Measurements from ENCODE around the gene NR1I3. TPM values are rescaled to one million over a fixed set of nuclear protein-coding genes. Genes with fewer than 3 reads are reported as not detected.
A peak's percentile ranks its signal among the peaks of the same experiment; 100 is the strongest.
"Not testable (repeated sequence)": the region's sequence is repeated elsewhere in the genome, so short reads cannot be mapped to it uniquely, and the experiment has no call there.

NR1I3 gene
- total RNA-seq, 1 donor from 2014 or later: not detected

DNA sequence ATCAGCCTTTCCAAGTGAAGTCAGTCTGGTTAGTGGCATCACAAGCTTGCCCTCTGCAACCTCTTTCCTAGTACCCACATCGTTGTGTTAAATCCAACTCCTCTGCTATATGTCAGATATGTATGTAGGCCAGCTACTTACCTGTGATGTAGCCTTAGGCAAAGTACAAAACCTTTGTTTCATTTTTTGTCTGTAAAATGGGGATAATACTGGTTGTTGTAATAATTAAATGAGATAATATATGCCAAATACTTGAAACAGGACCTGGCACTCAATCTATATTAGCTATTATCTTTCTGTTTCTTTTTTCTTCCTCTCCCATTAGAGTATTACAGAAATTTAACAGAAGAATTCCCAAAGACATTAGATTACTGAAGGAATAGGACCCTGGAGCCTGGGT, 21.8 kb upstream of the NR1I3 start:
- H3K9me3 ChIP-seq (ENCODE audit: low read depth): peaks cover 8% of the 10 kb centered on the region
- peak overlapping the region; percentile 91 for H3K4me2 ChIP-seq
- no peak for DNase-seq (ENCODE audit: low spot score)
- peaks cover 4% of the 10 kb centered on the region for H4K20me1 ChIP-seq (ENCODE audit: low read depth)
- no peak overlapping the region for H3K4me3 ChIP-seq
- peaks cover 31% of the 10 kb centered on the region for H3K4me1 Mint-ChIP-seq
- H2AFZ ChIP-seq (replicated peaks): peak overlapping the region; percentile 85
- H3F3A ChIP-seq (ENCODE audit: low read depth): peaks cover 10% of the 10 kb centered on the region
- H3K36me3 Mint-ChIP-seq: peaks cover 7% of the 10 kb centered on the region
- H3K4me1 ChIP-seq: peaks cover 17% of the 10 kb centered on the region
- no peak overlapping the region for H3K9ac ChIP-seq
- no peak overlapping the region for H3K27ac ChIP-seq
- no peaks in the 10 kb centered on the region for H3K79me2 ChIP-seq (ENCODE audit: low read depth)
- peaks cover 20% of the 10 kb centered on the region for H3K9me3 Mint-ChIP-seq
- no peak for TF ChIP-seq EZH2 (IDR thresholded peaks at IDR 0.05)
- TF ChIP-seq, protein P1, sequence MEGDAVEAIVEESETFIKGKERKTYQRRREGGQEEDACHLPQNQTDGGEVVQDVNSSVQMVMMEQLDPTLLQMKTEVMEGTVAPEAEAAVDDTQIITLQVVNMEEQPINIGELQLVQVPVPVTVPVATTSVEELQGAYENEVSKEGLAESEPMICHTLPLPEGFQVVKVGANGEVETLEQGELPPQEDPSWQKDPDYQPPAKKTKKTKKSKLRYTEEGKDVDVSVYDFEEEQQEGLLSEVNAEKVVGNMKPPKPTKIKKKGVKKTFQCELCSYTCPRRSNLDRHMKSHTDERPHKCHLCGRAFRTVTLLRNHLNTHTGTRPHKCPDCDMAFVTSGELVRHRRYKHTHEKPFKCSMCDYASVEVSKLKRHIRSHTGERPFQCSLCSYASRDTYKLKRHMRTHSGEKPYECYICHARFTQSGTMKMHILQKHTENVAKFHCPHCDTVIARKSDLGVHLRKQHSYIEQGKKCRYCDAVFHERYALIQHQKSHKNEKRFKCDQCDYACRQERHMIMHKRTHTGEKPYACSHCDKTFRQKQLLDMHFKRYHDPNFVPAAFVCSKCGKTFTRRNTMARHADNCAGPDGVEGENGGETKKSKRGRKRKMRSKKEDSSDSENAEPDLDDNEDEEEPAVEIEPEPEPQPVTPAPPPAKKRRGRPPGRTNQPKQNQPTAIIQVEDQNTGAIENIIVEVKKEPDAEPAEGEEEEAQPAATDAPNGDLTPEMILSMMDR (IDR thresholded peaks at IDR 0.05): no peak
- no peak for TF ChIP-seq EZH2phosphoT487 (IDR thresholded peaks at IDR 0.05)
- peak overlapping the region; percentile 67 for H3K4me3 Mint-ChIP-seq
- H3K27me3 ChIP-seq: peaks cover 43% of the 10 kb centered on the region
- H3K36me3 ChIP-seq: no peaks in the 10 kb centered on the region
- peaks cover 33% of the 10 kb centered on the region for H3K27me3 Mint-ChIP-seq (ENCODE audit: insufficient read depth, low read depth)
- H3K27ac Mint-ChIP-seq: no peak overlapping the region

DNA sequence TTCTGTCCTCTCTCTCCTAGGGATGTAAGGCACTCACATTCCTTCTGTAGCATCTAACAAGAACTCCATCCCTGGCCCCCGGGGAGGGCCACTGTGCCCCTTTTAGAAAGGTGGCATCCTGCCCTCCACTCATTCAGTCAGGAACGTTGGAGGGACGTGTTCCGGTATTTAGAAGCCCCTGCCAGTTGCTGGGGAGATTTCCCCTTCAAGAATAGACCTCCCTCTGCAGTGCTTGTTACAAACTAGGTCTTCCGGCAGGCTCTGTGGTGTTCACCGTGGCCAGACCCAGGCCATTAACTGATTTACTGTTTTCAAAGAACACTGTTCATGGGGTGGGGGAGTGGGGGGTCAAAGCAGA, 21.3 kb upstream of the NR1I3 start:
- H2AFZ ChIP-seq (replicated peaks): peak overlapping the region; percentile 85
- H3K4me2 ChIP-seq: peak overlapping the region; percentile 91
- peaks cover 43% of the 10 kb centered on the region for H3K27me3 ChIP-seq

DNA sequence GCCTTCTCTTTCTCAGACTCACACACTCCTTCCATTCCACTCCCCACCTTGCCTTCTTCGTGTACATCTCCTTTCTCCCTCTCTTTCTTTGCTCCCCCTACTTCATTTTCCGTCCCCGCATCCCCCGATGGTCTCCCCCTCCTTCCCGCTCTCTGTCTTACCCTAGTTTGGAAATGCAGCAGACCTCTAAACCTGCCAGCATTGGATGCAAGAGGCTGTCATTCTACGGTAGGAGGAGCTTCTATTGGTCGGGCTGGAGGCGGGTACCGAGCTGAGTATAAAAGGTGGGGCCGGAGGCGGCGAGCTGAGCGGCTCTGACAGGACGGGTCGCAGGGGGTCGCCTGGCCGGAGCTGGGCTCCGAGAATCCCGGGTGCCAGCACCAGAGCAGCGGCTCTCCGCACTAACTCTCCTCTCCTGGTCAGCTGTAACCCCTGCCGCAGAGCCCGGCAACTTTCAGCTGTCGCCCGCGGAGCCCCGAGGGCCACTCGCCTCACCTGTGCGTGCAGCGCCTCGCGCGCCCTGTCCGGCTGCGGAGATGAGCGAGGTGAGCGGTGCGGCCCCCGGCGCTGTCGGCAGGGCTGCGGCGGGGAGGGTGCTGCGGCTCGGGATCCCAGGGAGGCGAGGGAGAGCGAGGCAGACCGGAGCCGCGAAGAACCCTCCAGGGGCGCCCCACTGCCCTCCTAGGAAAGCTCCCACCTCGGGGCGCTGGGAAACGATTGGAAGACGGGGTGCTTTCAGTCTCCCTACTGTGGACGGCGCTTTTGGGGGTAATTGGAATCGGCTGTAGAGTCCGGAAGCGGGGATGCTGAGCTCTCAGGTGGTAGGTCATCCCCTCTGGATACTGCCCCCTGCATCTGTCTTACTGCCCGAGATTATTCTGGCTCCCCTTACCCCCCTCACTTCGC, 20.7 kb upstream of the NR1I3 start, which contains the start of gene PCP4L1:
Gene PCP4L1 (plus strand): TSS at position 307 of the 906 bp plus-strand sequence. CDS start 230 bp downstream, at position 537.
- H3K9me3 ChIP-seq (ENCODE audit: low read depth): peaks cover 8% of the 10 kb centered on the region
- H2AFZ ChIP-seq (replicated peaks): peak within 1 kb of the TSS; percentile 85
- Mint-ChIP-seq H3K27ac (peak within 1 kb of the TSS; percentile 19), H3K9me3 (peaks cover 20% of the 10 kb centered on the region), H3K4me3 (peak within 1 kb of the TSS; percentile 67), H3K27me3 (ENCODE audit: insufficient read depth, low read depth) (peaks cover 33% of the 10 kb centered on the region), H3K36me3 (peaks cover 7% of the 10 kb centered on the region), H3K4me1 (peaks cover 31% of the 10 kb centered on the region)
- peak; percentile 92 for DNase-seq (ENCODE audit: low spot score)
- peaks cover 17% of the 10 kb centered on the region for H3K4me1 ChIP-seq
- TF ChIP-seq EZH2 (IDR thresholded peaks at IDR 0.05) (peak; percentile 66), EZH2phosphoT487 (IDR thresholded peaks at IDR 0.05) (peak; percentile 46)
- TF ChIP-seq, protein P1 (IDR thresholded peaks at IDR 0.05): peak; percentile 7
- H3K4me3 ChIP-seq: peak within 1 kb of the TSS; percentile 72
- peak within 1 kb of the TSS; percentile 91 for H3K4me2 ChIP-seq
- H3K36me3 ChIP-seq: no peaks in the 10 kb centered on the region
- no peak within 1 kb of the TSS for H3K9ac ChIP-seq
- peaks cover 4% of the 10 kb centered on the region for H4K20me1 ChIP-seq (ENCODE audit: low read depth)
- H3K27me3 ChIP-seq: peaks cover 43% of the 10 kb centered on the region
- H3F3A ChIP-seq (ENCODE audit: low read depth): peaks cover 10% of the 10 kb centered on the region
- H3K27ac ChIP-seq: no peak within 1 kb of the TSS
- no peaks in the 10 kb centered on the region for H3K79me2 ChIP-seq (ENCODE audit: low read depth)

More for the DNA sequence above, 21.3 kb upstream of the NR1I3 start:
- no peak overlapping the region for H3K27ac Mint-ChIP-seq
- Histone ChIP-seq H3K4me3 (peak overlapping the region; percentile 72), H3K4me1 (peaks cover 17% of the 10 kb centered on the region), H3K79me2 (ENCODE audit: low read depth) (no peaks in the 10 kb centered on the region), H3F3A (ENCODE audit: low read depth) (peaks cover 10% of the 10 kb centered on the region), H3K27ac (no peak overlapping the region), H4K20me1 (ENCODE audit: low read depth) (peaks cover 4% of the 10 kb centered on the region), H3K9me3 (ENCODE audit: low read depth) (peaks cover 8% of the 10 kb centered on the region), H3K9ac (no peak overlapping the region), H3K36me3 (no peaks in the 10 kb centered on the region)
- H3K36me3 Mint-ChIP-seq: peaks cover 7% of the 10 kb centered on the region
- peaks cover 20% of the 10 kb centered on the region for H3K9me3 Mint-ChIP-seq
- DNase-seq (ENCODE audit: low spot score): peak; percentile 11
- peaks cover 31% of the 10 kb centered on the region for H3K4me1 Mint-ChIP-seq
- H3K27me3 Mint-ChIP-seq (ENCODE audit: insufficient read depth, low read depth): peaks cover 33% of the 10 kb centered on the region
- TF ChIP-seq, protein P1 (IDR thresholded peaks at IDR 0.05): no peak
- TF ChIP-seq EZH2phosphoT487 (IDR thresholded peaks at IDR 0.05) (no peak), EZH2 (IDR thresholded peaks at IDR 0.05) (no peak)
- H3K4me3 Mint-ChIP-seq: peak overlapping the region; percentile 67

DNA sequence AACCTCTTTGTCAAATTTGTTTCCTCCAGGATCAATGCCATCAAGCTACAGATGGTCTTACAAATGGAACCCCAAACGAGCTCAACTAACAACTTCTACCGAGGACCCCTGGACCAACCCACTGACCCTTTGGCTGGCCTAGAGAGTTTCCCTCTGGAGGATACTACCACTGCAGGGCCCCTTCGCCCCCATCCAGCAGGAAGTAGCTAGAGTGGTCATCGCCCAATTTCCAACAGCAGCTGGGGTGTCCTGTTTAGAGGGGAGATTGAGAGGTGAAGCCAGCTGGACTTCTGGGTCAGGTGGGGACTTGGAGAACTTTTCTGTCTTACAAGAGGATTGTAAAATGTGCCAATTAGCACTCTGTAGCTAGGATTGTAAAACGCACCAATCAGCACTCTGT, 19.1 kb upstream of the NR1I3 start:
- not testable (repeated sequence) for H3K27ac Mint-ChIP-seq; H3K27ac ChIP-seq; H3K36me3 Mint-ChIP-seq; H3K9ac ChIP-seq; H3K4me3 ChIP-seq; H4K20me1 ChIP-seq (ENCODE audit: low read depth); H3K9me3 ChIP-seq (ENCODE audit: low read depth); H3K36me3 ChIP-seq; H3K79me2 ChIP-seq (ENCODE audit: low read depth); H2AFZ ChIP-seq (replicated peaks); DNase-seq (ENCODE audit: low spot score); H3K4me2 ChIP-seq
- peak overlapping the region; percentile 21 for H3K4me3 Mint-ChIP-seq
- peaks cover 31% of the 10 kb centered on the region for H3K4me1 Mint-ChIP-seq
- Histone ChIP-seq H3F3A (ENCODE audit: low read depth) (peaks cover 10% of the 10 kb centered on the region), H3K27me3 (peaks cover 43% of the 10 kb centered on the region), H3K4me1 (peaks cover 17% of the 10 kb centered on the region)
- H3K9me3 Mint-ChIP-seq: peaks cover 20% of the 10 kb centered on the region
- peaks cover 35% of the 10 kb centered on the region for H3K27me3 Mint-ChIP-seq (ENCODE audit: insufficient read depth, low read depth)

DNA sequence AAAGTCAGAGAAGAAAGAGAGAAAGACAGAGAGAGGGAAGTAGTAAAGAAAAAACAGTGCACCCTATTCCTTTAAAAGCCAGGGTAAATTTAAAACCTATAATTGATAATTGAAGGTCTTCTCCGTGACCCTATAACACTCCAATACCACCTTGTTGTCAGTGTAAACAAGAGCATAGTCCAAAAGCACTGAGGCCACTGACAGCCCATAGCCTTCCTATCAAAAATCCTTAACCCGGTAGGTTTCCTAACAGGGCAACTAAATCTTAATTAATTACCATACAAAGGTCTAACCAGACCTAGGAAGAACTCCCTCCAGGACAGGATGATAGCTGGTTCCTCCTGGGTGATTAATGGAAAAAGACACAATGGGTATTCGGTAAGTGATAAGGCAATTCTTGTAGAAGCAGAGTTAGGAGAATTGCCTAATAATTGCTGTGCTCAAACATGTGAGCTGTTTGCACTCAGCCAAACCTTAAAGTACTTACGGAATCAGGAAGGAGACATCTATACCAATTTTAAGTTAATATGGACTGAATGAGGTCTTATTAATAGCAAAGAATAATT, 18.0 kb upstream of the NR1I3 start:
- H3K4me3 Mint-ChIP-seq; DNase-seq (ENCODE audit: low spot score); H3K27ac ChIP-seq; H3K36me3 ChIP-seq; H3K79me2 ChIP-seq (ENCODE audit: low read depth); H3K4me3 ChIP-seq; H3K9me3 ChIP-seq (ENCODE audit: low read depth); H4K20me1 ChIP-seq (ENCODE audit: low read depth); H3K27ac Mint-ChIP-seq; H2AFZ ChIP-seq (replicated peaks); H3K4me2 ChIP-seq; H3K9ac ChIP-seq; H3K36me3 Mint-ChIP-seq: not testable (repeated sequence)
- peaks cover 34% of the 10 kb centered on the region for H3K27me3 ChIP-seq
- H3K4me1 ChIP-seq: peaks cover 12% of the 10 kb centered on the region
- H3K4me1 Mint-ChIP-seq: peaks cover 23% of the 10 kb centered on the region
- peaks cover 10% of the 10 kb centered on the region for H3F3A ChIP-seq (ENCODE audit: low read depth)
- peaks cover 30% of the 10 kb centered on the region for H3K27me3 Mint-ChIP-seq (ENCODE audit: insufficient read depth, low read depth)
- H3K9me3 Mint-ChIP-seq: peaks cover 20% of the 10 kb centered on the region

Data from neural progenitor cell (in vitro differentiated cells).